Neural progenitor cell (in vitro differentiated cells): Measurements from ENCODE around the gene SP100.

ENCODE experiments used
- EZH2 ChIP-seq: fragments of 200-600 bp; sonication (generic); IDR thresholded peaks from 2 replicates; pipeline ENCODE4 v1.6.1; 2017; ENCODE audit warnings: antibody characterized with exemption, mild to moderate bottlenecking, moderate library complexity
- EZH2phosphoT487 ChIP-seq: fragments of 200-600 bp; sonication (generic); IDR thresholded peaks from 2 replicates; pipeline ENCODE4 v1.6.1; 2017; ENCODE audit warnings: antibody characterized with exemption
- TF ChIP-seq, protein P1 (sequence below): fragments of 200-600 bp; sonication (generic); IDR thresholded peaks from 2 replicates; pipeline ENCODE4 v1.5.1; 2017; ENCODE audit warnings: antibody characterized with exemption, mild to moderate bottlenecking

DNA sequence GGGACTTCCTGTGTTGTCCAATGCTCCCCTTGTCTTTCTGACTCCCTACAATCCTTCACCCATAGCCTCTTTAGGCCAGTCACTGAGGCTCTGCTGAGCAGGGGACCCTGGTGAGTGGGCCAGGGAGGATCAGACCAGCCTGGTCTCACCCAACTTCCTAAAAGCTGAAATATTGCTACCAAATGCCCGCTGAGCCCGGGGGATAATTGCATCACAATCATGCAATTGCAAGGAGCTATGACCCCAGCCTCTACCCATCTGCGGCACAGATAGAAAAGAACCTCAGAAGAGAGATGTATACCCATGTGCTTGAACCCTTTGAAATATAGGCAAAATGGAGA is 3.7 kb upstream of the SP100 start:
- TF ChIP-seq, protein P1, sequence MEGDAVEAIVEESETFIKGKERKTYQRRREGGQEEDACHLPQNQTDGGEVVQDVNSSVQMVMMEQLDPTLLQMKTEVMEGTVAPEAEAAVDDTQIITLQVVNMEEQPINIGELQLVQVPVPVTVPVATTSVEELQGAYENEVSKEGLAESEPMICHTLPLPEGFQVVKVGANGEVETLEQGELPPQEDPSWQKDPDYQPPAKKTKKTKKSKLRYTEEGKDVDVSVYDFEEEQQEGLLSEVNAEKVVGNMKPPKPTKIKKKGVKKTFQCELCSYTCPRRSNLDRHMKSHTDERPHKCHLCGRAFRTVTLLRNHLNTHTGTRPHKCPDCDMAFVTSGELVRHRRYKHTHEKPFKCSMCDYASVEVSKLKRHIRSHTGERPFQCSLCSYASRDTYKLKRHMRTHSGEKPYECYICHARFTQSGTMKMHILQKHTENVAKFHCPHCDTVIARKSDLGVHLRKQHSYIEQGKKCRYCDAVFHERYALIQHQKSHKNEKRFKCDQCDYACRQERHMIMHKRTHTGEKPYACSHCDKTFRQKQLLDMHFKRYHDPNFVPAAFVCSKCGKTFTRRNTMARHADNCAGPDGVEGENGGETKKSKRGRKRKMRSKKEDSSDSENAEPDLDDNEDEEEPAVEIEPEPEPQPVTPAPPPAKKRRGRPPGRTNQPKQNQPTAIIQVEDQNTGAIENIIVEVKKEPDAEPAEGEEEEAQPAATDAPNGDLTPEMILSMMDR, result no peak
- no peak for TF ChIP-seq EZH2phosphoT487
- TF ChIP-seq EZH2, result no peak
